Testis (tissue), 3 donors: Measurements from ENCODE around the gene EPS15. TPM values are rescaled to one million over a fixed set of nuclear protein-coding genes. Genes with fewer than 3 reads are reported as not detected.
"Not testable (repeated sequence)": the region's sequence is repeated elsewhere in the genome, so short reads cannot be mapped to it uniquely, and the experiment has no call there.

Experiments
- DNase-seq: peaks from one replicate; pipeline ENCODE4 v3.0.0-alpha.2; 2019
- H3K27ac ChIP-seq, 2 donors: fragments of 200-600 bp; sonication (generic); one replicate each; pipeline ENCODE4 v1.5.1; 2019
- H3K27me3 ChIP-seq: fragments of 200-600 bp; sonication (generic); one replicate; pipeline ENCODE4 v1.5.1; 2019
- H3K36me3 ChIP-seq: fragments of 200-600 bp; sonication (generic); one replicate; pipeline ENCODE4 v1.5.1; 2017; ENCODE audit warnings: low read depth; ENCODE audit errors: missing control alignments
- H3K4me1 ChIP-seq: fragments of 200-600 bp; sonication (generic); one replicate; pipeline ENCODE4 v1.5.1; 2019
- H3K4me3 ChIP-seq, 2 donors: fragments of 200-600 bp; sonication (generic); one replicate each; pipeline ENCODE4 v1.5.1; 2017 to 2019
- H3K9me3 ChIP-seq: fragments of 200-600 bp; sonication (generic); one replicate; pipeline ENCODE4 v1.5.1; 2017
- CTCF ChIP-seq, 3 experiments: fragments of 450-650 bp in 2 of 3; fragments of 200-600 bp in 1 of 3; sonication (generic) in 1 of 3; IDR thresholded peaks; one replicate each; pipeline ENCODE4 v1.5.1; 2016 to 2019; ENCODE audit warnings: antibody characterized with exemption in 3 of 3, mild to moderate bottlenecking in 2 of 3, moderate library complexity in 1 of 3
- POLR2A ChIP-seq: fragments of 450-650 bp; IDR thresholded peaks from one replicate; pipeline ENCODE4 v1.6.1; 2017; ENCODE audit warnings: antibody characterized with exemption, mild to moderate bottlenecking, moderate library complexity
- WGBS, 2 donors: methylation state at CpG; one replicate each; pipeline ENCODE4 v1.1.5; 2018; 5-methylcytosine and 5-hydroxymethylcytosine counted together
- intact Hi-C: fragments of 100-400 bp; cut with DNase I; formaldehyde crosslinking; loops from one replicate; pipeline ENCODE4 v1.15.1; 2023; ENCODE audit warnings: low total_unique reads
- polyA plus RNA-seq: library from polyadenylated mRNA; stranded (reverse); fragments of 350-450 nt; fragmentation: Illumina TruSeq; extraction: RNeasy Lipid Tissue Mini Kit (QIAGEN cat#74804); gene quantifications from one replicate; pipeline ENCODE4 v1.2.3, GENCODE V29; 2014; ENCODE audit warnings: low read depth, low replicate concordance; ENCODE audit not compliant: insufficient read depth
- total RNA-seq, 2 donors: library from RNA; depleted of rRNA; stranded (reverse); fragments of >200 nt; gene quantifications; one replicate each; pipeline ENCODE4 v1.2.3, GENCODE V29; 2016

The EPS15 gene
- total and polyA plus RNA-seq, 3 donors from 2014 or later = 77.2 to 127 (median 108) TPM

- intact Hi-C loops = no loop called here
- no peaks in the 10 kb centered on the region for H3K36me3 ChIP-seq
- H3K27me3 ChIP-seq = no peaks in the 10 kb centered on the region
- H3K4me3 ChIP-seq = no peak overlapping the region
- WGBS, 2 donors = 92 to 94% methylated on average over 1 of the region's 1 CpG
- peaks cover 32% of the 10 kb centered on the region for H3K4me1 ChIP-seq
- TF ChIP-seq CTCF (IDR thresholded peaks at IDR 0.05) (no peak), POLR2A (no peak)
- no peak overlapping the region for H3K27ac ChIP-seq
- no peak for DNase-seq
- no peaks in the 10 kb centered on the region for H3K9me3 ChIP-seq
Observed at GRCh38 chr1:51512606-51513005, 6.5 kb downstream of the EPS15 start.

- H3K9me3 ChIP-seq = no peaks in the 10 kb centered on the region
- DNase-seq = no peak
- H3K4me1 ChIP-seq = peaks cover 27% of the 10 kb centered on the region
- intact Hi-C loops = no loop called here
- no peak overlapping the region for H3K27ac ChIP-seq
- TF ChIP-seq POLR2A = no peak
- TF ChIP-seq CTCF (IDR thresholded peaks at IDR 0.05) = no peak
- H3K4me3 ChIP-seq = no peak overlapping the region
- H3K27me3 ChIP-seq = no peaks in the 10 kb centered on the region
- no peaks in the 10 kb centered on the region for H3K36me3 ChIP-seq
Observed at GRCh38 chr1:51512120-51512519, 6.9 kb downstream of the EPS15 start.

- no peaks in the 10 kb centered on the region for H3K36me3 ChIP-seq
- H3K4me3 ChIP-seq = no peak overlapping the region
- no peaks in the 10 kb centered on the region for H3K27me3 ChIP-seq
- H3K27ac ChIP-seq = no peak overlapping the region
- H3K4me1 ChIP-seq = peaks cover 13% of the 10 kb centered on the region
- WGBS, 2 donors = 39 to 42% methylated on average over 2 of the region's 2 CpGs
- no peak for TF ChIP-seq POLR2A
- TF ChIP-seq CTCF (IDR thresholded peaks at IDR 0.05) = no peak
- no peaks in the 10 kb centered on the region for H3K9me3 ChIP-seq
- intact Hi-C loops = no loop called here
- no peak for DNase-seq
Observed at GRCh38 chr1:51509773-51510172, 9.3 kb downstream of the EPS15 start.

GRCh38 chr1:51506537-51506936, 12.5 kb downstream of the EPS15 start:
- TF ChIP-seq POLR2A (no peak), CTCF (IDR thresholded peaks at IDR 0.05) (no peak)
- intact Hi-C loops = no loop called here
- H3K4me1 ChIP-seq = peaks cover 13% of the 10 kb centered on the region
- H3K36me3 ChIP-seq = no peaks in the 10 kb centered on the region
- WGBS, 2 donors = 33 to 35% methylated on average over 3 of the region's 3 CpGs
- H3K9me3 ChIP-seq = no peaks in the 10 kb centered on the region
- H3K27ac ChIP-seq = no peak overlapping the region
- no peaks in the 10 kb centered on the region for H3K27me3 ChIP-seq
- DNase-seq = peak; percentile 26
- no peak overlapping the region for H3K4me3 ChIP-seq

- TF ChIP-seq CTCF (IDR thresholded peaks at IDR 0.05) (no peak), POLR2A (no peak)
- no peak overlapping the region for H3K27ac ChIP-seq
- H3K27me3 ChIP-seq = no peaks in the 10 kb centered on the region
- H3K36me3 ChIP-seq = no peaks in the 10 kb centered on the region
- WGBS, 2 donors = 96% methylated on average over 11 of the region's 11 CpGs
- H3K9me3 ChIP-seq = no peaks in the 10 kb centered on the region
- H3K4me3 ChIP-seq = no peak overlapping the region
- H3K4me1 ChIP-seq = peaks cover 9% of the 10 kb centered on the region
- intact Hi-C loops = no loop called here
- DNase-seq = no peak
Observed at GRCh38 chr1:51504806-51505525, 14.1 kb downstream of the EPS15 start.

GRCh38 chr1:51501218-51501630, 17.8 kb downstream of the EPS15 start:
- H3K9me3 ChIP-seq, intact Hi-C loops, H3K4me3 ChIP-seq, H3K36me3 ChIP-seq, H3K27me3 ChIP-seq, H3K4me1 ChIP-seq, H3K27ac ChIP-seq, DNase-seq: not testable (repeated sequence)
- WGBS, 2 donors = 91 to 95% methylated on average over 8 of the region's 8 CpGs
